ENCODE data around the gene ATG7.

- TF ChIP-seq POLR2AphosphoS5 (IDR thresholded peaks at IDR 0.05; ENCODE audit: low read depth, low read length): no peak
- TF ChIP-seq POLR2A (IDR thresholded peaks at IDR 0.05; ENCODE audit: low read depth, low read length): no peak
These were observed 208.6 kb downstream of the ATG7 start for GRCh38 chr3:11480663-11481298.

Measured in GM12892 (cell line).